ENCODE data around the gene PBX1. TPM values are rescaled to one million over a fixed set of nuclear protein-coding genes. Genes with fewer than 3 reads are reported as not detected.
A peak's percentile ranks its signal among the peaks of the same experiment; 100 is the strongest.
"Not testable (repeated sequence)": the region's sequence is repeated elsewhere in the genome, so short reads cannot be mapped to it uniquely, and the experiment has no call there.

Gene PBX1
- total RNA-seq, 2 donors from 2014 or later = 33.3 to 37.4 TPM

- Histone ChIP-seq H3K9me3 (no peaks in the 10 kb centered on the region), H3K27ac (peak overlapping the region; percentile 36 to 67), H3K4me1 (peaks cover 0 to 37% of the 10 kb centered on the region in 2 donors), H3K36me3 (peaks cover 3% of the 10 kb centered on the region), H3K4me3 (no peak overlapping the region), H3K27me3 (no peaks in the 10 kb centered on the region)
- TF ChIP-seq, protein P1, sequence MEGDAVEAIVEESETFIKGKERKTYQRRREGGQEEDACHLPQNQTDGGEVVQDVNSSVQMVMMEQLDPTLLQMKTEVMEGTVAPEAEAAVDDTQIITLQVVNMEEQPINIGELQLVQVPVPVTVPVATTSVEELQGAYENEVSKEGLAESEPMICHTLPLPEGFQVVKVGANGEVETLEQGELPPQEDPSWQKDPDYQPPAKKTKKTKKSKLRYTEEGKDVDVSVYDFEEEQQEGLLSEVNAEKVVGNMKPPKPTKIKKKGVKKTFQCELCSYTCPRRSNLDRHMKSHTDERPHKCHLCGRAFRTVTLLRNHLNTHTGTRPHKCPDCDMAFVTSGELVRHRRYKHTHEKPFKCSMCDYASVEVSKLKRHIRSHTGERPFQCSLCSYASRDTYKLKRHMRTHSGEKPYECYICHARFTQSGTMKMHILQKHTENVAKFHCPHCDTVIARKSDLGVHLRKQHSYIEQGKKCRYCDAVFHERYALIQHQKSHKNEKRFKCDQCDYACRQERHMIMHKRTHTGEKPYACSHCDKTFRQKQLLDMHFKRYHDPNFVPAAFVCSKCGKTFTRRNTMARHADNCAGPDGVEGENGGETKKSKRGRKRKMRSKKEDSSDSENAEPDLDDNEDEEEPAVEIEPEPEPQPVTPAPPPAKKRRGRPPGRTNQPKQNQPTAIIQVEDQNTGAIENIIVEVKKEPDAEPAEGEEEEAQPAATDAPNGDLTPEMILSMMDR (IDR thresholded peaks at IDR 0.05) = no peak
- DNase-seq (ENCODE audit: low spot score) = no peak
Observed at GRCh38 chr1:164601399-164602100, 42.6 kb downstream of the PBX1 start.

DNA sequence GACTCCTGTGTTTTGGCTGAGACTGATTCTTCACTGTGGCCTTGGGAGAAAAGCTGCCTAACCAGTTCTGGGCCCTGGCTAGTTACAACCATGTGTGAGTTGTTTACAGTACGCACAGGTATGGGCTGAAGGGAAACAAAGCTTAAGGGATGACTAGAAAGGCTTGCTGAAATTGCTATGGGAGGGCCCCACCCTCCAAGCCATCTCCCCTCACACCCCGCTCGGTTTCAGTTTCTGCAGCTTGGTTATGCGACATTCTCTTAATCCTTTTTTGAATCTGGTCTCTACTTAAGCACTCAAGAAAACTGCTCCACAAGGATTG lies 43.1 kb downstream of the PBX1 start:
- Histone ChIP-seq H3K36me3 (peaks cover 3% of the 10 kb centered on the region), H3K4me3 (no peak overlapping the region), H3K27me3 (no peaks in the 10 kb centered on the region), H3K4me1 (peaks cover 0 to 43% of the 10 kb centered on the region in 2 donors), H3K9me3 (no peaks in the 10 kb centered on the region), H3K27ac (peak overlapping the region; percentile 36 to 67)
- no peak for DNase-seq (ENCODE audit: low spot score)
- TF ChIP-seq, protein P1 (IDR thresholded peaks at IDR 0.05) = no peak

DNA sequence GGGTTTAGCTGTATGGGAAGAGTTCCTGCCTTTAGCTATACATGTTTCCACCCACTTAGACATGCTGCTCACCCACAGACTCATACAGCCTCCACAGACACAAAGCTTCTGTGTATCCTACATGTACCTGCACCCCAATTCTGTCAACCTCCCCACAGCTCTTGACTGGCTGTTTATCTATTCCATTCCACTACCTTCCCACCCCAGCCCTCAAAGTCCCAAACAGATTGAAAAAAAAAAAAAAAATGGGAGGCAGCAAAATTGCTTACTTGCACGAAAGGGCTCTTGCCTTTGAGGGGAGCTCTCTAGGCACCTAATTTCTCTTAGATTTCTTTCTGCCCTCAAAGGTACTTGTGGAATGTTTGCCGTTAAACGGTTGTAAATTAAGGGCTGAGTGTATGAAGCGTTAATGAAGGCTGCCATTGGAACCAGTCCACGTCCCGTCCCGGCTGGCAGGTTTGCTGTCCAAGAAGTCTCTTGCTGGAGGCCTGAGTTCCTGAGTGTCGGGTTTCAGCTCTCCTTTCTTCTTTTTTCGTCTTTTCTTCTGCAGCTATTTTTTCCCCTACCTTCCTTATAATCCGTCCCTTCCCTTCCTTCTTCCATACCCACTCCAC lies 43.6 kb downstream of the PBX1 start:
- H3K27me3 ChIP-seq = no peaks in the 10 kb centered on the region
- DNase-seq (ENCODE audit: low spot score) = no peak

GRCh38 chr1:164603805-164604204 lies 44.8 kb downstream of the PBX1 start:
- H3K36me3 ChIP-seq; H3K9me3 ChIP-seq; H3K27ac ChIP-seq; H3K4me3 ChIP-seq; H3K27me3 ChIP-seq; DNase-seq (ENCODE audit: low spot score): not testable (repeated sequence)
- peaks cover 0 to 56% of the 10 kb centered on the region in 2 donors for H3K4me1 ChIP-seq

More for the DNA sequence above, 43.6 kb downstream of the PBX1 start:
- H3K9me3 ChIP-seq = no peaks in the 10 kb centered on the region
- TF ChIP-seq, protein P1 (IDR thresholded peaks at IDR 0.05) = no peak
- H3K4me3 ChIP-seq = no peak overlapping the region
- peak overlapping the region; percentile 63 to 67 for H3K27ac ChIP-seq
- peaks cover 0 to 48% of the 10 kb centered on the region in 2 donors for H3K4me1 ChIP-seq
- peaks cover 3% of the 10 kb centered on the region for H3K36me3 ChIP-seq

- peaks cover 0 to 56% of the 10 kb centered on the region in 2 donors for H3K4me1 ChIP-seq
- no peak overlapping the region for H3K4me3 ChIP-seq
- H3K27me3 ChIP-seq = no peaks in the 10 kb centered on the region
- TF ChIP-seq, protein P1 (IDR thresholded peaks at IDR 0.05) = no peak
- peaks cover 3% of the 10 kb centered on the region for H3K36me3 ChIP-seq
- no peaks in the 10 kb centered on the region for H3K9me3 ChIP-seq
- H3K27ac ChIP-seq = no peak overlapping the region
- DNase-seq (ENCODE audit: low spot score) = no peak
Observed at GRCh38 chr1:164604541-164604940, 45.6 kb downstream of the PBX1 start.

- no peak overlapping the region for H3K4me3 ChIP-seq
- H3K27me3 ChIP-seq = no peaks in the 10 kb centered on the region
- H3K36me3 ChIP-seq = peaks cover 3% of the 10 kb centered on the region
- no peak for DNase-seq (ENCODE audit: low spot score)
- H3K4me1 ChIP-seq = peaks cover 0 to 61% of the 10 kb centered on the region in 2 donors
- H3K27ac ChIP-seq = no peak overlapping the region
- TF ChIP-seq, protein P1 (IDR thresholded peaks at IDR 0.05) = no peak
- H3K9me3 ChIP-seq = no peaks in the 10 kb centered on the region
Observed at GRCh38 chr1:164605254-164606091, 46.5 kb downstream of the PBX1 start.
